Pons (tissue), 1 donor: Measurements from ENCODE around the gene KCNJ10.

Experiments
- DNase-seq: peaks from one replicate; pipeline ENCODE4 v3.0.0-alpha.2; 2016; ENCODE audit warnings: low spot score

Gene KCNJ10

GRCh38 chr1:159961636-159962035, 108.3 kb downstream of the KCNJ10 start:
- no peak for DNase-seq

DNA sequence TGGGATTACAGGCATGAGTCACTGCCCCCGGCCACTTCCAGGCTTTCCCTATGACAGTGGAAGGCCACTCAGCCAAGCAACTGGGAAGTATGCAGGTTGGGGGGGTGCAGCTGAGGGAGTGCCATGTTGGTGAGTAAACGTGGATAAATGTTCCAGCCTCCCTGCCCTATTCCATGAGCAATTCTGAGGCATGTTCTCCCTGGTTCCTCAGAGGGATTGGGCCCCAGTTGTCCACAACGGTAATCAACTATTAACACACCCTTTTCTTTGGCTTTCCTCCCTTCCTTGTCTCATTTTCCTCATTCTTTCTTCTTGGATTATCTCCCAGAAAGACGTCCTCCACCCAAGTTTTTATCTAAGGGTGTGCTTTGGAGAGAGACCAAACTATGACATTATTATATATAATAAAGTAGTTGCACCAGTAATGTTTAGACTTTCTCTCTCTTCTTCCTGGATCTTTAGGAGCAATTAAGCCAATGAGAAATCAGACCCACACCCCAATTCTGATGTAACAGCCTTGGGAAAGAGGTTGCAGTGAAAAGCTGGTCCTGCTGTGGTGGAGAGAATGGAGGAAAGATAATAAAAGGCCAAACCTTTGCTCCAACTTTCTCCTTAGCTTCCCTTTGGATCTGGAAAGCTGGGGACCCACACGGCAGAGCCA, 109.1 kb downstream of the KCNJ10 start:
- no peak for DNase-seq

DNA sequence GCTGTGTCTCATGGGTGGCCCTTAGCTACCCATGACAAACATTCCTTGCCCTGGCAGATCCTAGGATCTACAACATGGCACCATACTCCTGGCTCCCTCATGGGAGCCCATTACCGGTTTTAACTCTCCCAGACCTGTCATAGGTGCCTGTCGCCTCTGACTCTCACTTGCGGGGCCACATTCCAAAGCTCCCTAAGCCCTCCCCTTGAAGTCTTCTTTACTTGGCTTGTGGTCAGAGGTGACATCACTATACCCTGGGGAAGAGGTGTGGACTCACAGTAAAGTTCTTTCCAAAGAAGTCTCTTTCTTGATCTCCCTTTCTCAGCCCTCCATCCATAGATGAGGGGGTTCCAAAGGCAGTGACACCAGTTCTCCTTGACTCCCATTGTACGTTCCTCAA, 110.5 kb downstream of the KCNJ10 start:
- DNase-seq: no peak

GRCh38 chr1:159958719-159959380, 111.1 kb downstream of the KCNJ10 start:
- DNase-seq: no peak

- DNase-seq: no peak
Observed at GRCh38 chr1:159957824-159958268, 112.1 kb downstream of the KCNJ10 start.

GRCh38 chr1:159955456-159955855, 114.5 kb downstream of the KCNJ10 start:
- no peak for DNase-seq

DNA sequence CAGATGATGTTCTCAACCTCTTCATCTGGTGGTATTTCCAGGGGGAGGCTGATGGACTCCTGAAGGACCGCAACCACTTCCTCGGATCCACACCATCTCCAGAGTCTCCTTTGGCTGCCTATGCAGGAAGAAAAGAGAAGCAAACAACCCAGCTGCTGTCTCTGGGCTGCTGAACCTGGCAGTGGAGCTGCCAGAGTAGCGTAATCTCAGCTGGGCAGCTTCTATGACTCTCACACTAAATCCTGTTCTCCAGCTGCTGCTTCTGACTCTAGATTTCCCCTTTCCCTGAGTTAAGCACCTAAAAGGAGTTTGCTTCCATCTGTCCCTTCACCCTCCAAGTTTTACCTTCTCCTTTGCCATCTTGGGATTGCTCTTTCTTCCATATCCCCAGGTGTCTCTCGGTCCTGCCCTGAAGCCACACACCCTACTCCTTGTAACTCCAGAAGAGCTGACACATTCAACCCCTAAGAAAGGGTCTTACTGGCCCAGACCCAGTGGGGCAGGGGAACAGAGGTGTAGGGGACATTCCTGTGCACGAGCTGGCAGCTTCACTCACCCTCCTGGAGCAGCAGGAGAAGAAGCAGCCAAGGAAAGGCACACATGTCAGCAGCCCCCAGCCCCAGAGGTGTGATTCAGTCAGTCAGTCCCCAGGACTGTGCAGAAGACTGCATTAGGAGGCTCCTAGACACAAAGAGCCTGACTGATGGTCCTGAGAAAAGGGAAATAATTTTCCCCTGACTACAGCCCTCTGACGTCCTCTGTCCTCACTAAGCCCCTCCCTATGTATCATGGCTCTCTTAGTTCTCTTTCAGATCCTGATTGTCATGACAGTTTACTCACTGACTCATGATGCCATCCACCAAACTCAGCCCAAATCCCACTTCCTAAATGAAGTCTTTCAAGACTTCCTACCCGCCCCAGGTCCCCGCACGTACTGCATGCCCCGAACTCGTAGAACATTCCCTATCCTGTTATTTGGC, 116.1 kb downstream of the KCNJ10 start, which contains the start of gene SLAMF9:
Gene SLAMF9 (minus strand): TSS at position 702 of the 980 bp plus-strand sequence. CDS start 100 bp downstream, at position 602.
- no peak for DNase-seq

GRCh38 chr1:159952932-159953331, 117.0 kb downstream of the KCNJ10 start:
- no peak for DNase-seq

GRCh38 chr1:159951551-159951950, 118.4 kb downstream of the KCNJ10 start:
- no peak for DNase-seq

- no peak for DNase-seq
Observed at GRCh38 chr1:159951016-159951415, 118.9 kb downstream of the KCNJ10 start.

GRCh38 chr1:159949981-159950381, 120.0 kb downstream of the KCNJ10 start:
- no peak for DNase-seq

DNA sequence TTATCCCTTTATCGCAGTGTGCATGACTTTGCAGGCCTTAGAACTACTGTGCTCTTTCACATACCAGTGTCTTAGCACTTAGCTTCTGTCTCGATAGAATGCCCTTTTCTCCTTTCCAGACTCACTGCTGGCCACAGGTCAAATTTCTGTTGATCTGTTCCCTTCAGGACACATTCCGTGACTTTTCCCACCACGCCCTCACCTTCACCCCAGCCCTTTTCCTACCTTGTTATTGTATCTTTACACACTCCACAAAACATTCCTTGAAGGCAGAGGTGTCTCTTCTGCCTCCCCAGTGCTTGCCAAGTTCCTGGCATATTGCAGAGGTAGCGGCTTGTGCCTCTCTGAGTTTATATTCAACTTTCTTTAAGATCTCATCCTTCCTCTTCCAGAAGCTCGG, 120.8 kb downstream of the KCNJ10 start:
- DNase-seq: no peak
